ACHN (cell line): ENCODE data around the gene FFAR3.

Source experiments
- DNase-seq: peaks from one replicate; pipeline ENCODE4 v3.0.0-alpha.2; 2015
- in situ Hi-C: cut with HindIII; loops from 2 replicates; pipeline ENCODE4 v1.10.0; 2017; ENCODE audit warnings: low sequenced_read_pairs, low pct_ligation_motif_present, low pct_unique_long_range_greater_than_20kb

The FFAR3 gene

GRCh38 chr19:35357867-35358573 is at the start of gene FFAR3:
TSS of gene FFAR3 (plus strand) at chr19:35358460. CDS start at chr19:35358891, 431 bp downstream.
- in situ Hi-C loops = no loop called here
- no peak for DNase-seq

GRCh38 chr19:35308910-35309309 is 49.4 kb upstream of the FFAR3 start:
- in situ Hi-C loops = no loop called here
- DNase-seq = no peak

- in situ Hi-C loops = no loop called here
- DNase-seq = no peak
Observed at GRCh38 chr19:35309481-35310279, 48.6 kb upstream of the FFAR3 start.

- in situ Hi-C loops = no loop called here
- DNase-seq = no peak
Observed at GRCh38 chr19:35310331-35310730, 47.9 kb upstream of the FFAR3 start.

GRCh38 chr19:35310811-35311465 is 47.3 kb upstream of the FFAR3 start:
- DNase-seq = no peak
- in situ Hi-C loops = no loop called here

GRCh38 chr19:35311901-35312665 is 46.2 kb upstream of the FFAR3 start:
- in situ Hi-C loops = no loop called here
- DNase-seq = no peak

GRCh38 chr19:35313587-35313986 is 44.7 kb upstream of the FFAR3 start:
- DNase-seq = no peak
- in situ Hi-C loops = no loop called here

GRCh38 chr19:35314031-35314430 is 44.2 kb upstream of the FFAR3 start:
- DNase-seq = no peak
- in situ Hi-C loops = no loop called here

- in situ Hi-C loops = no loop called here
- no peak for DNase-seq
Observed at GRCh38 chr19:35314858-35315470, 43.3 kb upstream of the FFAR3 start.

- DNase-seq = no peak
- in situ Hi-C loops = no loop called here
Observed at GRCh38 chr19:35315883-35316282, 42.4 kb upstream of the FFAR3 start.

- no peak for DNase-seq
- in situ Hi-C loops = no loop called here
Observed at GRCh38 chr19:35316560-35316959, 41.7 kb upstream of the FFAR3 start.

GRCh38 chr19:35317464-35318043 is 40.7 kb upstream of the FFAR3 start:
- DNase-seq = no peak
- in situ Hi-C loops = no loop called here

GRCh38 chr19:35318679-35319448 is 39.4 kb upstream of the FFAR3 start:
- no peak for DNase-seq
- in situ Hi-C loops = no loop called here

- no peak for DNase-seq
- in situ Hi-C loops = no loop called here
Observed at GRCh38 chr19:35320065-35320713, 38.1 kb upstream of the FFAR3 start.

GRCh38 chr19:35321291-35321690 is 37.0 kb upstream of the FFAR3 start:
- DNase-seq = no peak
- in situ Hi-C loops = no loop called here

GRCh38 chr19:35322014-35322413 is 36.2 kb upstream of the FFAR3 start:
- in situ Hi-C loops = no loop called here
- DNase-seq = no peak

GRCh38 chr19:35327642-35328041 is 30.6 kb upstream of the FFAR3 start:
- in situ Hi-C loops = no loop called here
- DNase-seq = no peak
